Measurements from ENCODE around the gene TRMT11. TPM values are rescaled to one million over a fixed set of nuclear protein-coding genes. Genes with fewer than 3 reads are reported as not detected.
A peak's percentile ranks its signal among the peaks of the same experiment; 100 is the strongest.

TRMT11 gene
- total and polyA plus RNA-seq, 9 of the 15 experiments (the other 6 are each of a cell fraction or from before 2014, with no cell fraction given) = 38.8 to 88.0 (median 59.8) TPM

DNA sequence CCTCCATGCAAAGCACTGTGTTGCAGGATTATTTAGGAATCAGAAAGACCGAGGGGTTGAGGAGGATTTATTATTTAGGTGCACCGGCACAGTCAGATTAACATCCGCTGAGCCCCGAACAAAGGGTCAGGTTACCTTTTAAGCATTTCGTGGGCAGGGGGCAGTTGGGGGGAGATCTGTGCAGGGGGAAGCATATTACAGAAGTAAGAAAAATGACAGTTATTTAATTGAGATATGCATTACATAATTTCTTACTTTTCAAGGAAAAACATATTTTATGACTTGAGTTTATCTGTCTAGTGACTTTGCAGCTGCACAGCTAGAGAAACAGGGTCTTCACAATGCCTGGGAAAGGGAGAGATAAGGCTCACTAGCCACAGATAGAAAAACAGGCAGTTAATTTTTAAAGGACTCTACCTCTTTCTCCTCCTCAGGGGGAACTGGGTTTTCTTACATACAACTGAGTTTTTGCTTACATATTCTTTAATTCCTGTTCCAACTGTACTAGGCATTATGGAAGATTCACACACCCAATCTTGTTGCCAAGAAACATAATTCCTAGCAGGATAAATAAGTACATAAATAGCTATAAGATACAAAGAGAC lies 31.5 kb upstream of the TRMT11 start (continued):
- TF ChIP-seq, protein P1, sequence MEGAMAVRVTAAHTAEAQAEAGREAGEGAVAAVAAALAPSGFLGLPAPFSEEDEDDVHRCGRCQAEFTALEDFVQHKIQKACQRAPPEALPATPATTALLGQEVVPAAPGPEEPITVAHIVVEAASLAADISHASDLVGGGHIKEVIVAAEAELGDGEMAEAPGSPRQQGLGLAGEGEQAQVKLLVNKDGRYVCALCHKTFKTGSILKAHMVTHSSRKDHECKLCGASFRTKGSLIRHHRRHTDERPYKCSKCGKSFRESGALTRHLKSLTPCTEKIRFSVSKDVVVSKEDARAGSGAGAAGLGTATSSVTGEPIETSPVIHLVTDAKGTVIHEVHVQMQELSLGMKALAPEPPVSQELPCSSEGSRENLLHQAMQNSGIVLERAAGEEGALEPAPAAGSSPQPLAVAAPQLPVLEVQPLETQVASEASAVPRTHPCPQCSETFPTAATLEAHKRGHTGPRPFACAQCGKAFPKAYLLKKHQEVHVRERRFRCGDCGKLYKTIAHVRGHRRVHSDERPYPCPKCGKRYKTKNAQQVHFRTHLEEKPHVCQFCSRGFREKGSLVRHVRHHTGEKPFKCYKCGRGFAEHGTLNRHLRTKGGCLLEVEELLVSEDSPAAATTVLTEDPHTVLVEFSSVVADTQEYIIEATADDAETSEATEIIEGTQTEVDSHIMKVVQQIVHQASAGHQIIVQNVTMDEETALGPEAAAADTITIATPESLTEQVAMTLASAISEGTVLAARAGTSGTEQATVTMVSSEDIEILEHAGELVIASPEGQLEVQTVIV (CRISPR knock-in tag; IDR thresholded peaks at IDR 0.05; ENCODE audit: borderline replicate concordance) = no peak
- TF ChIP-seq, protein P2, sequence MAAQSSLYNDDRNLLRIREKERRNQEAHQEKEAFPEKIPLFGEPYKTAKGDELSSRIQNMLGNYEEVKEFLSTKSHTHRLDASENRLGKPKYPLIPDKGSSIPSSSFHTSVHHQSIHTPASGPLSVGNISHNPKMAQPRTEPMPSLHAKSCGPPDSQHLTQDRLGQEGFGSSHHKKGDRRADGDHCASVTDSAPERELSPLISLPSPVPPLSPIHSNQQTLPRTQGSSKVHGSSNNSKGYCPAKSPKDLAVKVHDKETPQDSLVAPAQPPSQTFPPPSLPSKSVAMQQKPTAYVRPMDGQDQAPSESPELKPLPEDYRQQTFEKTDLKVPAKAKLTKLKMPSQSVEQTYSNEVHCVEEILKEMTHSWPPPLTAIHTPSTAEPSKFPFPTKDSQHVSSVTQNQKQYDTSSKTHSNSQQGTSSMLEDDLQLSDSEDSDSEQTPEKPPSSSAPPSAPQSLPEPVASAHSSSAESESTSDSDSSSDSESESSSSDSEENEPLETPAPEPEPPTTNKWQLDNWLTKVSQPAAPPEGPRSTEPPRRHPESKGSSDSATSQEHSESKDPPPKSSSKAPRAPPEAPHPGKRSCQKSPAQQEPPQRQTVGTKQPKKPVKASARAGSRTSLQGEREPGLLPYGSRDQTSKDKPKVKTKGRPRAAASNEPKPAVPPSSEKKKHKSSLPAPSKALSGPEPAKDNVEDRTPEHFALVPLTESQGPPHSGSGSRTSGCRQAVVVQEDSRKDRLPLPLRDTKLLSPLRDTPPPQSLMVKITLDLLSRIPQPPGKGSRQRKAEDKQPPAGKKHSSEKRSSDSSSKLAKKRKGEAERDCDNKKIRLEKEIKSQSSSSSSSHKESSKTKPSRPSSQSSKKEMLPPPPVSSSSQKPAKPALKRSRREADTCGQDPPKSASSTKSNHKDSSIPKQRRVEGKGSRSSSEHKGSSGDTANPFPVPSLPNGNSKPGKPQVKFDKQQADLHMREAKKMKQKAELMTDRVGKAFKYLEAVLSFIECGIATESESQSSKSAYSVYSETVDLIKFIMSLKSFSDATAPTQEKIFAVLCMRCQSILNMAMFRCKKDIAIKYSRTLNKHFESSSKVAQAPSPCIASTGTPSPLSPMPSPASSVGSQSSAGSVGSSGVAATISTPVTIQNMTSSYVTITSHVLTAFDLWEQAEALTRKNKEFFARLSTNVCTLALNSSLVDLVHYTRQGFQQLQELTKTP (IDR thresholded peaks at IDR 0.05; ENCODE audit: low read depth in 1 of 2, partially characterized antibody in 2 of 2) = peak in 1 of 2 experiments; percentile 27
- TF ChIP-seq, protein P3, sequence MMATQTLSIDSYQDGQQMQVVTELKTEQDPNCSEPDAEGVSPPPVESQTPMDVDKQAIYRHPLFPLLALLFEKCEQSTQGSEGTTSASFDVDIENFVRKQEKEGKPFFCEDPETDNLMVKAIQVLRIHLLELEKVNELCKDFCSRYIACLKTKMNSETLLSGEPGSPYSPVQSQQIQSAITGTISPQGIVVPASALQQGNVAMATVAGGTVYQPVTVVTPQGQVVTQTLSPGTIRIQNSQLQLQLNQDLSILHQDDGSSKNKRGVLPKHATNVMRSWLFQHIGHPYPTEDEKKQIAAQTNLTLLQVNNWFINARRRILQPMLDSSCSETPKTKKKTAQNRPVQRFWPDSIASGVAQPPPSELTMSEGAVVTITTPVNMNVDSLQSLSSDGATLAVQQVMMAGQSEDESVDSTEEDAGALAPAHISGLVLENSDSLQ (IDR thresholded peaks at IDR 0.05) = no peak
- no peak for TF ChIP-seq ATF1 (CRISPR knock-in tag; IDR thresholded peaks at IDR 0.05)
- TF ChIP-seq ATF1 (tag; IDR thresholded peaks at IDR 0.05) = no peak
- TF ChIP-seq, protein P4, sequence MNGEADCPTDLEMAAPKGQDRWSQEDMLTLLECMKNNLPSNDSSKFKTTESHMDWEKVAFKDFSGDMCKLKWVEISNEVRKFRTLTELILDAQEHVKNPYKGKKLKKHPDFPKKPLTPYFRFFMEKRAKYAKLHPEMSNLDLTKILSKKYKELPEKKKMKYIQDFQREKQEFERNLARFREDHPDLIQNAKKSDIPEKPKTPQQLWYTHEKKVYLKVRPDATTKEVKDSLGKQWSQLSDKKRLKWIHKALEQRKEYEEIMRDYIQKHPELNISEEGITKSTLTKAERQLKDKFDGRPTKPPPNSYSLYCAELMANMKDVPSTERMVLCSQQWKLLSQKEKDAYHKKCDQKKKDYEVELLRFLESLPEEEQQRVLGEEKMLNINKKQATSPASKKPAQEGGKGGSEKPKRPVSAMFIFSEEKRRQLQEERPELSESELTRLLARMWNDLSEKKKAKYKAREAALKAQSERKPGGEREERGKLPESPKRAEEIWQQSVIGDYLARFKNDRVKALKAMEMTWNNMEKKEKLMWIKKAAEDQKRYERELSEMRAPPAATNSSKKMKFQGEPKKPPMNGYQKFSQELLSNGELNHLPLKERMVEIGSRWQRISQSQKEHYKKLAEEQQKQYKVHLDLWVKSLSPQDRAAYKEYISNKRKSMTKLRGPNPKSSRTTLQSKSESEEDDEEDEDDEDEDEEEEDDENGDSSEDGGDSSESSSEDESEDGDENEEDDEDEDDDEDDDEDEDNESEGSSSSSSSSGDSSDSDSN (IDR thresholded peaks at IDR 0.05; ENCODE audit: borderline replicate concordance in 1 of 2, low read depth in 2 of 2, low read length in 2 of 2) = no peak
- TF ChIP-seq ARID1B (IDR thresholded peaks at IDR 0.05) = peak; percentile 83
- TF ChIP-seq, protein P5, sequence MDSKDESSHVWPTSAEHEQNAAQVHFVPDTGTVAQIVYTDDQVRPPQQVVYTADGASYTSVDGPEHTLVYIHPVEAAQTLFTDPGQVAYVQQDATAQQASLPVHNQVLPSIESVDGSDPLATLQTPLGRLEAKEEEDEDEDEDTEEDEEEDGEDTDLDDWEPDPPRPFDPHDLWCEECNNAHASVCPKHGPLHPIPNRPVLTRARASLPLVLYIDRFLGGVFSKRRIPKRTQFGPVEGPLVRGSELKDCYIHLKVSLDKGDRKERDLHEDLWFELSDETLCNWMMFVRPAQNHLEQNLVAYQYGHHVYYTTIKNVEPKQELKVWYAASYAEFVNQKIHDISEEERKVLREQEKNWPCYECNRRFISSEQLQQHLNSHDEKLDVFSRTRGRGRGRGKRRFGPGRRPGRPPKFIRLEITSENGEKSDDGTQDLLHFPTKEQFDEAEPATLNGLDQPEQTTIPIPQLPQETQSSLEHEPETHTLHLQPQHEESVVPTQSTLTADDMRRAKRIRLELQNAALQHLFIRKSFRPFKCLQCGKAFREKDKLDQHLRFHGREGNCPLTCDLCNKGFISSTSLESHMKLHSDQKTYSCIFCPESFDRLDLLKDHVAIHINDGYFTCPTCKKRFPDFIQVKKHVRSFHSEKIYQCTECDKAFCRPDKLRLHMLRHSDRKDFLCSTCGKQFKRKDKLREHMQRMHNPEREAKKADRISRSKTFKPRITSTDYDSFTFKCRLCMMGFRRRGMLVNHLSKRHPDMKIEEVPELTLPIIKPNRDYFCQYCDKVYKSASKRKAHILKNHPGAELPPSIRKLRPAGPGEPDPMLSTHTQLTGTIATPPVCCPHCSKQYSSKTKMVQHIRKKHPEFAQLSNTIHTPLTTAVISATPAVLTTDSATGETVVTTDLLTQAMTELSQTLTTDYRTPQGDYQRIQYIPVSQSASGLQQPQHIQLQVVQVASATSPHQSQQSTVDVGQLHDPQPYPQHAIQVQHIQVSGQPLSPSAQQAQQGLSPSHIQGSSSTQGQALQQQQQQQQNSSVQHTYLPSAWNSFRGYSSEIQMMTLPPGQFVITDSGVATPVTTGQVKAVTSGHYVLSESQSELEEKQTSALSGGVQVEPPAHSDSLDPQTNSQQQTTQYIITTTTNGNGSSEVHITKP (IDR thresholded peaks at IDR 0.05; ENCODE audit: partially characterized antibody) = peak; percentile 72
- TF ChIP-seq ZNF764 (CRISPR knock-in tag; IDR thresholded peaks at IDR 0.05; ENCODE audit: low read depth) = no peak
- TF ChIP-seq, protein P6, sequence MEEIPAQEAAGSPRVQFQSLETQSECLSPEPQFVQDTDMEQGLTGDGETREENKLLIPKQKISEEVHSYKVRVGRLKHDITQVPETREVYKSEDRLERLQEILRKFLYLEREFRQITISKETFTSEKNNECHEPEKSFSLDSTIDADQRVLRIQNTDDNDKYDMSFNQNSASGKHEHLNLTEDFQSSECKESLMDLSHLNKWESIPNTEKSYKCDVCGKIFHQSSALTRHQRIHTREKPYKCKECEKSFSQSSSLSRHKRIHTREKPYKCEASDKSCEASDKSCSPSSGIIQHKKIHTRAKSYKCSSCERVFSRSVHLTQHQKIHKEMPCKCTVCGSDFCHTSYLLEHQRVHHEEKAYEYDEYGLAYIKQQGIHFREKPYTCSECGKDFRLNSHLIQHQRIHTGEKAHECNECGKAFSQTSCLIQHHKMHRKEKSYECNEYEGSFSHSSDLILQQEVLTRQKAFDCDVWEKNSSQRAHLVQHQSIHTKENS (CRISPR knock-in tag; IDR thresholded peaks at IDR 0.05) = no peak

All from K562 (cell line).